Parathyroid adenoma (tissue), 2 donors: Measurements from ENCODE around the gene SLC2A10.

Source experiments
- H2AFZ ChIP-seq: fragments of 300-600 bp; sonication (generic); one replicate; pipeline ENCODE4 v1.7.0; 2017; ENCODE audit warnings: antibody characterized with exemption, mild to moderate bottlenecking
- H3K27ac ChIP-seq: fragments of 300-600 bp; sonication (generic); one replicate; pipeline ENCODE4 v1.7.0; 2017
- H3K27me3 ChIP-seq: fragments of 300-600 bp; sonication (generic); one replicate; pipeline ENCODE4 v1.7.0; 2017; ENCODE audit warnings: low read length; ENCODE audit not compliant: control insufficient read depth, insufficient read depth
- H3K36me3 ChIP-seq: fragments of 300-600 bp; sonication (generic); one replicate; pipeline ENCODE4 v1.7.0; 2017; ENCODE audit warnings: low read length; ENCODE audit not compliant: control insufficient read depth, insufficient read depth
- H3K4me1 ChIP-seq: fragments of 300-600 bp; sonication (generic); one replicate; pipeline ENCODE4 v1.7.0; 2017; ENCODE audit warnings: control low read depth
- H3K4me2 ChIP-seq: fragments of 300-600 bp; sonication (generic); one replicate; pipeline ENCODE4 v1.7.0; 2017; ENCODE audit warnings: low read length
- H3K4me3 ChIP-seq: fragments of 300-600 bp; sonication (generic); one replicate; pipeline ENCODE4 v1.7.0; 2017; ENCODE audit warnings: low read depth, low read length
- H3K79me2 ChIP-seq: fragments of 300-600 bp; sonication (generic); one replicate; pipeline ENCODE4 v1.7.0; 2017; ENCODE audit warnings: control low read depth
- H3K9ac ChIP-seq: fragments of 300-600 bp; sonication (generic); one replicate; pipeline ENCODE4 v1.7.0; 2017; ENCODE audit warnings: mild to moderate bottlenecking
- H3K9me3 ChIP-seq: fragments of 300-600 bp; sonication (generic); one replicate; pipeline ENCODE4 v1.7.0; 2017; ENCODE audit warnings: low read length; ENCODE audit not compliant: control insufficient read depth
- CTCF ChIP-seq: fragments of 300-600 bp; sonication (generic); IDR thresholded peaks from one replicate; pipeline ENCODE4 v1.7.0; 2017; ENCODE audit warnings: antibody characterized with exemption, mild to moderate bottlenecking
- donor health status: primary hyperparathyroidism.

Gene SLC2A10

GRCh38 chr20:46706242-46706641 lies 3.2 kb upstream of the SLC2A10 start:
- Histone ChIP-seq H3K27me3 (no peaks in the 10 kb centered on the region), H3K9me3 (no peaks in the 10 kb centered on the region), H3K4me3 (no peak overlapping the region), H2AFZ (no peak overlapping the region), H3K9ac (no peak overlapping the region), H3K4me1 (peaks cover 7% of the 10 kb centered on the region), H3K79me2 (no peaks in the 10 kb centered on the region), H3K4me2 (no peak overlapping the region), H3K36me3 (no peaks in the 10 kb centered on the region), H3K27ac (no peak overlapping the region)
- no peak for TF ChIP-seq CTCF

- Histone ChIP-seq H3K4me3 (no peak overlapping the region), H3K36me3 (no peaks in the 10 kb centered on the region), H3K27me3 (no peaks in the 10 kb centered on the region), H3K4me2 (no peak overlapping the region), H3K4me1 (peaks cover 7% of the 10 kb centered on the region), H3K9me3 (no peaks in the 10 kb centered on the region), H3K9ac (no peak overlapping the region), H2AFZ (peak overlapping the region; percentile 96), H3K79me2 (no peaks in the 10 kb centered on the region), H3K27ac (no peak overlapping the region)
- no peak for TF ChIP-seq CTCF
These were observed 1.1 kb upstream of the SLC2A10 start for GRCh38 chr20:46708172-46708860.

GRCh38 chr20:46709055-46709458 lies 392 bp upstream of the SLC2A10 start:
- Histone ChIP-seq H3K4me2 (peak overlapping the region; percentile 91), H3K9me3 (no peaks in the 10 kb centered on the region), H3K4me1 (peaks cover 7% of the 10 kb centered on the region), H3K27ac (peak overlapping the region; percentile 51), H3K36me3 (no peaks in the 10 kb centered on the region), H3K4me3 (peak overlapping the region; percentile 88), H3K27me3 (no peaks in the 10 kb centered on the region), H3K79me2 (no peaks in the 10 kb centered on the region), H3K9ac (peak overlapping the region; percentile 69), H2AFZ (peak overlapping the region; percentile 96)
- no peak for TF ChIP-seq CTCF

GRCh38 chr20:46710153-46710913 lies 884 bp downstream of the SLC2A10 start:
- peaks cover 7% of the 10 kb centered on the region for H3K4me1 ChIP-seq
- peak overlapping the region; percentile 91 for H3K4me2 ChIP-seq
- H3K9me3 ChIP-seq: no peaks in the 10 kb centered on the region
- H3K79me2 ChIP-seq: no peaks in the 10 kb centered on the region
- peak overlapping the region; percentile 88 for H3K4me3 ChIP-seq
- peak overlapping the region; percentile 51 for H3K27ac ChIP-seq
- H3K27me3 ChIP-seq: no peaks in the 10 kb centered on the region
- H3K36me3 ChIP-seq: no peaks in the 10 kb centered on the region
- peak overlapping the region; percentile 96 for H2AFZ ChIP-seq
- no peak for TF ChIP-seq CTCF
- peak overlapping the region; percentile 69 for H3K9ac ChIP-seq
